B cell (primary cell): Measurements from ENCODE around the gene TWF2. TPM values are rescaled to one million over a fixed set of nuclear protein-coding genes. Genes with fewer than 3 reads are reported as not detected.
A peak's percentile ranks its signal among the peaks of the same experiment; 100 is the strongest.

Experiments
- ATAC-seq: fragments of 200-7000 bp; cut with Tn5 transposase; one replicate; pipeline ENCODE4 v1.10.0; 2021; ENCODE audit warnings: low read depth, mild to moderate bottlenecking, moderate number of reproducible peaks, moderate library complexity
- CTCF ChIA-PET: fragments of 350-600 bp; sonication (Branson Sonifier 250); formaldehyde crosslinking; loops from one replicate; lab custom pipeline; 2021; ENCODE audit warnings: antibody characterized with exemption, inconsistent platforms; lab: Charles Lee
- POLR2A ChIA-PET: fragments of 350-600 bp; sonication (Branson Sonifier 250); formaldehyde crosslinking; loops from one replicate; lab custom pipeline; 2021; ENCODE audit warnings: antibody characterized with exemption; lab: Charles Lee
- DNase-seq: peaks from one replicate; pipeline ENCODE4 v3.0.0; 2013
- H2AFZ ChIP-seq: 2 replicates; pipeline ENCODE4 v1.6.1; 2012; ENCODE audit warnings: mild to moderate bottlenecking, low read depth, low read length; ENCODE audit not compliant: insufficient read depth, poor library complexity, severe bottlenecking
- H3K27ac ChIP-seq, 2 donors: 1 replicate in 1 of 2; 2 replicates in 1 of 2; pipeline ENCODE4 v1.5.1; 2012 to 2013; ENCODE audit warnings: low read length in 2 of 2, mild to moderate bottlenecking in 2 of 2, moderate library complexity in 1 of 2
- H3K27me3 ChIP-seq, 4 experiments: fragments of 200-600 bp in 1 of 4; sonication (generic) in 1 of 4; replicated peaks in 1 of 4; 1 replicate in 2 of 4; 2 replicates in 2 of 4; pipeline versions ENCODE4 v1.6.1 to v1.7.0; 2013 to 2016; ENCODE audit warnings: low read length in 3 of 4, mild to moderate bottlenecking in 2 of 4, mixed read lengths in 1 of 4, moderate library complexity in 1 of 4; ENCODE audit not compliant: insufficient read depth in 4 of 4, control insufficient read depth in 3 of 4; ENCODE audit errors: control extremely low read depth in 1 of 4
- H3K36me3 ChIP-seq, 2 experiments: replicated peaks in 1 of 2; 1 replicate in 1 of 2; 2 replicates in 1 of 2; pipeline versions ENCODE4 v1.6.1 to v1.7.1; 2013; ENCODE audit warnings: low read length in 1 of 2; ENCODE audit not compliant: insufficient read depth in 2 of 2, control insufficient read depth in 1 of 2; ENCODE audit errors: control extremely low read depth in 1 of 2, extremely low read depth in 1 of 2
- H3K4me1 ChIP-seq, 2 donors: fragments of 200-600 bp in 1 of 2; sonication (generic) in 1 of 2; 1 replicate in 1 of 2; 2 replicates in 1 of 2; pipeline versions ENCODE4 v1.5.1 to v1.6.1; 2013 to 2017; ENCODE audit warnings: low read length in 2 of 2; ENCODE audit not compliant: control insufficient read depth in 2 of 2, insufficient read depth in 2 of 2
- H3K4me2 ChIP-seq: replicated peaks from 2 replicates; pipeline ENCODE3; 2012; ENCODE audit warnings: mild to moderate bottlenecking, low read depth, low read length; ENCODE audit not compliant: poor library complexity, severe bottlenecking
- H3K4me3 ChIP-seq, 5 experiments: fragments of 200-600 bp in 1 of 5; sonication (generic) in 1 of 5; 1 replicate in 3 of 5; 2 replicates in 2 of 5; pipeline versions ENCODE4 v1.5.1 to v1.7.0; 2011 to 2016; ENCODE audit warnings: low read length in 4 of 5, mild to moderate bottlenecking in 4 of 5, low read depth in 2 of 5, control low read depth in 1 of 5, moderate library complexity in 1 of 5; ENCODE audit not compliant: insufficient read depth in 1 of 5; ENCODE audit errors: control extremely low read depth in 1 of 5, extremely low read depth in 1 of 5
- H3K79me2 ChIP-seq: fragments of 200-600 bp; sonication (generic); one replicate; pipeline ENCODE4 v1.6.0; 2016; ENCODE audit warnings: low read length; ENCODE audit not compliant: control insufficient read depth, insufficient read depth
- H3K9ac ChIP-seq: fragments of 200-600 bp; sonication (generic); 2 replicates; pipeline ENCODE4 v1.6.1; 2017; ENCODE audit warnings: mild to moderate bottlenecking, low read length, moderate library complexity
- H3K9me3 ChIP-seq, 3 donors: one replicate each; pipeline versions ENCODE4 v1.6.1 to v1.7.1; 2013; ENCODE audit warnings: low read length in 2 of 3; ENCODE audit not compliant: control insufficient read depth in 2 of 3, insufficient read depth in 1 of 3; ENCODE audit errors: control extremely low read depth in 1 of 3
- H4K20me1 ChIP-seq: 2 replicates; pipeline ENCODE4 v1.6.0; 2012; ENCODE audit warnings: mild to moderate bottlenecking, low read length; ENCODE audit not compliant: insufficient read depth, control insufficient read depth, poor library complexity, severe bottlenecking
- H3K27ac Mint-ChIP-seq: one replicate; pipeline ENCODE4 v1.8.0; 2021; ENCODE audit warnings: mixed read lengths
- H3K27me3 Mint-ChIP-seq: one replicate; pipeline ENCODE4 v1.8.0; 2021; ENCODE audit warnings: mixed read lengths
- H3K4me1 Mint-ChIP-seq: one replicate; pipeline ENCODE4 v1.8.0; 2021; ENCODE audit warnings: mixed read lengths
- H3K4me3 Mint-ChIP-seq: one replicate; pipeline ENCODE4 v1.8.0; 2021; ENCODE audit warnings: mixed read lengths
- H3K9me3 Mint-ChIP-seq: one replicate; pipeline ENCODE4 v1.8.0; 2022; ENCODE audit warnings: mixed read lengths; ENCODE audit not compliant: insufficient read depth
- EZH2 ChIP-seq: IDR thresholded peaks from 2 replicates; pipeline ENCODE4 v1.6.1; 2012; ENCODE audit warnings: borderline replicate concordance, low read depth, mild to moderate bottlenecking, moderate library complexity, low read length; ENCODE audit not compliant: insufficient read depth, poor library complexity, severe bottlenecking
- WGBS: methylation state at CpG from one replicate; pipeline ENCODE4 v1.1.5; 2013; ENCODE audit warnings: missing lambda C conversion rate; ENCODE audit not compliant: insufficient coverage; 5-methylcytosine and 5-hydroxymethylcytosine counted together
- intact Hi-C: fragments of 100-400 bp; cut with micrococcal nuclease; formaldehyde crosslinking; loops from one replicate; pipeline ENCODE4 v1.10.0; 2022
- polyA plus RNA-seq: library from polyadenylated mRNA; depleted of rRNA; stranded (reverse); fragments of >200 nt; gene quantifications from 2 replicates; pipeline ENCODE4 v1.2.3, GENCODE V29; 2012
- total RNA-seq, 2 donors: library from RNA; stranded (reverse); fragments of 120-200 nt in 1 of 2; gene quantifications; 1 replicate in 1 of 2; 2 replicates in 1 of 2; pipeline versions ENCODE4 v1.2.3 to v1.2.4, GENCODE V29; 2013 to 2022
- TF ChIP-seq, protein P1 (sequence below): fragments of 200-600 bp; IDR thresholded peaks from one replicate; pipeline ENCODE4 v1.8.0; 2022; ENCODE audit warnings: antibody characterized with exemption, mild to moderate bottlenecking

The TWF2 gene
- total and polyA plus RNA-seq, 2 donors (not counting 1 experiment from before 2014, with no cell fraction given): 60.3 to 88.2 TPM

DNA sequence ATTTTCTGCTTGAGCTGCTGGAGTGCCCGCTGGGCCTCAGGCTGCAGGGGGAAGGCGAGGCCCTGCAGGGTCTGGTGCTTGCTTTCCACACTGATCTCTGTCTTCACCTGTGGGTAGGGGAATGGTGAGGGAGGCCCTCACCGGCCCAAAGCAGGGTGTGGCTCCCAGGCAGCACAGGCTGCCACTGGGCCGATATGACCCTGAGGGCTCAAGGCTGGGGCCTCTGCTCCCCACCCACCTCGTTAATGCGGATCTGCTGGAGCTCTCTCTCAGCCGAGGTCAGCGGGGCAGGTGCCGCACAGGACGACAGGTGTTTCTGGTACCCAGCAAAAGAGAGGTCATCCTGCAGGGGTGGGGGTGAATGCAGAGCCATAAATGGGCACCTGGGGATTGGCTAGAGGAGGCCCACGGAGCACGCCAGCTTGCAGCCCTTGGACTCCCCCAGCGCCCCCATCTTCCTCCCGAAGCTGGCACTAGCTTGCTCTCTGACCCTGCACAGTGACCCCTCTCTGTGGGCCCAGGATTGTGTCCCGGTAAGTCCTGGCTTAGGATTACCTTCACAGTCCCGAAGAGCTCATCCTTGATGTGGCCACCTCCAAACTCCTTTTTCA is 8.0 kb downstream of the TWF2 start:
- POLR2A ChIA-PET: interaction anchor here (0.6 to 2.7 kb wide), 5 partner anchors 10 to 111 kb away, joined by 5 to 16 read pairs (median 9); partner anchors contain the start of gene WDR82
- intact Hi-C loops: loop anchor here (1.0 kb wide), 3 partner anchors 8 to 108 kb away; partner anchors contain the start of gene TWF2
- no peak overlapping the region for H3K27ac ChIP-seq

More for the DNA sequence above, 8.0 kb downstream of the TWF2 start:
- 97% methylated on average over 16 of the region's 16 CpGs for WGBS
- Mint-ChIP-seq H3K9me3 (no peaks in the 10 kb centered on the region), H3K4me3 (no peak overlapping the region), H3K4me1 (peaks cover 50% of the 10 kb centered on the region), H3K27ac (peak overlapping the region; percentile 85), H3K27me3 (no peaks in the 10 kb centered on the region)
- peak; percentile 15 for DNase-seq
- Histone ChIP-seq H3K9me3 (no peaks in the 10 kb centered on the region), H3K4me1 (peaks cover 25 to 46% of the 10 kb centered on the region in 2 donors), H3K4me3 (no peak overlapping the region), H4K20me1 (peaks cover 55% of the 10 kb centered on the region), H3K4me2 (peak overlapping the region; percentile 52), H3K27me3 (no peaks in the 10 kb centered on the region), H3K9ac (no peak overlapping the region), H2AFZ (no peak overlapping the region), H3K36me3 (peaks cover 8 to 77% of the 10 kb centered on the region in 2 experiments), H3K79me2 (peaks cover 66% of the 10 kb centered on the region)
- no peak for TF ChIP-seq EZH2
- TF ChIP-seq, protein P1, sequence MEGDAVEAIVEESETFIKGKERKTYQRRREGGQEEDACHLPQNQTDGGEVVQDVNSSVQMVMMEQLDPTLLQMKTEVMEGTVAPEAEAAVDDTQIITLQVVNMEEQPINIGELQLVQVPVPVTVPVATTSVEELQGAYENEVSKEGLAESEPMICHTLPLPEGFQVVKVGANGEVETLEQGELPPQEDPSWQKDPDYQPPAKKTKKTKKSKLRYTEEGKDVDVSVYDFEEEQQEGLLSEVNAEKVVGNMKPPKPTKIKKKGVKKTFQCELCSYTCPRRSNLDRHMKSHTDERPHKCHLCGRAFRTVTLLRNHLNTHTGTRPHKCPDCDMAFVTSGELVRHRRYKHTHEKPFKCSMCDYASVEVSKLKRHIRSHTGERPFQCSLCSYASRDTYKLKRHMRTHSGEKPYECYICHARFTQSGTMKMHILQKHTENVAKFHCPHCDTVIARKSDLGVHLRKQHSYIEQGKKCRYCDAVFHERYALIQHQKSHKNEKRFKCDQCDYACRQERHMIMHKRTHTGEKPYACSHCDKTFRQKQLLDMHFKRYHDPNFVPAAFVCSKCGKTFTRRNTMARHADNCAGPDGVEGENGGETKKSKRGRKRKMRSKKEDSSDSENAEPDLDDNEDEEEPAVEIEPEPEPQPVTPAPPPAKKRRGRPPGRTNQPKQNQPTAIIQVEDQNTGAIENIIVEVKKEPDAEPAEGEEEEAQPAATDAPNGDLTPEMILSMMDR: no peak
- no peak for ATAC-seq
- CTCF ChIA-PET: interaction anchor here (0.6 to 18.5 kb wide), 24 partner anchors 9 to 219 kb away, joined by 3 to 237 read pairs (median 6); partner anchors contain the start of genes GLYCTK, TLR9 and WDR82
